Hepatocyte (in vitro differentiated cells): Measurements from ENCODE around the gene DNAH6. TPM values are rescaled to one million over a fixed set of nuclear protein-coding genes. Genes with fewer than 3 reads are reported as not detected.

Experiments used
- DNase-seq: peaks from one replicate; pipeline ENCODE4 v3.0.0-alpha.2; 2016; ENCODE audit warnings: low spot score
- H2AFZ ChIP-seq: fragments of 200-600 bp; sonication (generic); 2 replicates; pipeline ENCODE4 v1.6.0; 2016; ENCODE audit warnings: antibody characterized with exemption, mild to moderate bottlenecking
- H3K27ac ChIP-seq: fragments of 200-600 bp; sonication (generic); 2 replicates; pipeline ENCODE4 v1.5.1; 2016; ENCODE audit warnings: mild to moderate bottlenecking
- H3K27me3 ChIP-seq: fragments of 200-600 bp; sonication (generic); 2 replicates; pipeline ENCODE4 v1.6.1; 2016
- H3K36me3 ChIP-seq: fragments of 200-600 bp; sonication (generic); replicated peaks from 2 replicates; pipeline ENCODE4 v1.5.1; 2016; ENCODE audit warnings: low read depth; ENCODE audit not compliant: insufficient read depth
- H3K4me1 ChIP-seq: fragments of 200-600 bp; sonication (generic); 2 replicates; pipeline ENCODE4 v1.5.1; 2016; ENCODE audit warnings: mild to moderate bottlenecking, moderate library complexity; ENCODE audit not compliant: insufficient read depth
- H3K4me2 ChIP-seq: fragments of 200-600 bp; sonication (generic); 2 replicates; pipeline ENCODE4 v1.6.0; 2016
- H3K4me3 ChIP-seq: fragments of 200-600 bp; sonication (generic); 2 replicates; pipeline ENCODE4 v1.5.1; 2016; ENCODE audit warnings: mild to moderate bottlenecking
- H3K79me2 ChIP-seq: fragments of 200-600 bp; sonication (generic); 2 replicates; pipeline ENCODE4 v1.6.0; 2017; ENCODE audit warnings: mild to moderate bottlenecking
- H3K9me2 ChIP-seq: fragments of 200-600 bp; sonication (generic); replicated peaks from 2 replicates; pipeline ENCODE4 v1.6.0; 2017; ENCODE audit warnings: mild to moderate bottlenecking; ENCODE audit not compliant: insufficient read depth
- H3K9me3 ChIP-seq: fragments of 200-600 bp; sonication (generic); 2 replicates; pipeline ENCODE4 v1.5.1; 2016; ENCODE audit warnings: low read depth, mild to moderate bottlenecking
- H4K20me1 ChIP-seq: fragments of 200-600 bp; sonication (generic); 2 replicates; pipeline ENCODE4 v1.6.0; 2016; ENCODE audit warnings: mild to moderate bottlenecking; ENCODE audit not compliant: insufficient read depth, poor library complexity, severe bottlenecking
- EZH2 ChIP-seq: fragments of 200-600 bp; sonication (generic); IDR thresholded peaks from 2 replicates; pipeline ENCODE4 v1.6.1; 2016; ENCODE audit warnings: antibody characterized with exemption, mild to moderate bottlenecking, borderline replicate concordance
- EZH2phosphoT487 ChIP-seq: fragments of 200-600 bp; sonication (generic); IDR thresholded peaks from one replicate; pipeline ENCODE4 v1.6.1; 2018; ENCODE audit warnings: antibody characterized with exemption, mild to moderate bottlenecking, low read depth, moderate library complexity; ENCODE audit not compliant: unreplicated experiment, severe bottlenecking
- WGBS: methylation state at CpG from one replicate; pipeline ENCODE4 v1.1.6; 2016; ENCODE audit warnings: low lambda C conversion rate; ENCODE audit errors: missing lambda C conversion rate; 5-methylcytosine and 5-hydroxymethylcytosine counted together
- polyA plus RNA-seq: library from polyadenylated mRNA; unstranded; fragments of >200 nt; fragmentation: Nextera tagmentation; extraction: Ambion mirVana; gene quantifications from 2 replicates; pipeline ENCODE4 v1.2.1, GENCODE V29; 2016
- total RNA-seq: library from RNA; depleted of rRNA; stranded (reverse); fragments of >200 nt; gene quantifications from 2 replicates; pipeline ENCODE4 v1.2.3, GENCODE V29; 2014
- TF ChIP-seq, protein P1 (sequence below): fragments of 200-600 bp; sonication (generic); IDR thresholded peaks from 2 replicates; pipeline ENCODE4 v1.5.1; 2016; ENCODE audit warnings: antibody characterized with exemption, mild to moderate bottlenecking; ENCODE audit not compliant: poor library complexity

DNAH6 gene
- total and polyA plus RNA-seq, 2 experiments from 2014 or later: 1.0 to 1.2 TPM

DNA sequence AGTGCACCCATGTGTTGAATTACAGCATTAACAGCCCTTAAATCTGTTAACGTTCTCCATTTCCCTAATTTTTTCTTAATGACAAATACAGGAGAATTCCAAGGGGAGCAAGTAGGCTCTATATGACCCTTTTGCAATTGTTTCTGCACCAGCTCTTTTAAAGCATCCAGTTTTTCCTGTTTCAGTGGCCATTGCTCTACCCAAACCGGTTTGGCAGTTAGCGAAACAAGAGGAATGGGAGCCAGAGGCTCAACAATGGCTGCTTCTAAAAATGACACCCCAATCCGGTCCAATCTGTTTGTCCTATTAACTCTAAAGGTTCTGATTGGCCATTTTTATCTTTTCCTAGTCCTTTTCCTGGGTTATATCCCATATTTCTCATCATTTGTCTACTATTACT is 42.1 kb upstream of the DNAH6 start:
- H3K9me2 ChIP-seq: no peaks in the 10 kb centered on the region
- no peaks in the 10 kb centered on the region for H4K20me1 ChIP-seq
- TF ChIP-seq, protein P1, sequence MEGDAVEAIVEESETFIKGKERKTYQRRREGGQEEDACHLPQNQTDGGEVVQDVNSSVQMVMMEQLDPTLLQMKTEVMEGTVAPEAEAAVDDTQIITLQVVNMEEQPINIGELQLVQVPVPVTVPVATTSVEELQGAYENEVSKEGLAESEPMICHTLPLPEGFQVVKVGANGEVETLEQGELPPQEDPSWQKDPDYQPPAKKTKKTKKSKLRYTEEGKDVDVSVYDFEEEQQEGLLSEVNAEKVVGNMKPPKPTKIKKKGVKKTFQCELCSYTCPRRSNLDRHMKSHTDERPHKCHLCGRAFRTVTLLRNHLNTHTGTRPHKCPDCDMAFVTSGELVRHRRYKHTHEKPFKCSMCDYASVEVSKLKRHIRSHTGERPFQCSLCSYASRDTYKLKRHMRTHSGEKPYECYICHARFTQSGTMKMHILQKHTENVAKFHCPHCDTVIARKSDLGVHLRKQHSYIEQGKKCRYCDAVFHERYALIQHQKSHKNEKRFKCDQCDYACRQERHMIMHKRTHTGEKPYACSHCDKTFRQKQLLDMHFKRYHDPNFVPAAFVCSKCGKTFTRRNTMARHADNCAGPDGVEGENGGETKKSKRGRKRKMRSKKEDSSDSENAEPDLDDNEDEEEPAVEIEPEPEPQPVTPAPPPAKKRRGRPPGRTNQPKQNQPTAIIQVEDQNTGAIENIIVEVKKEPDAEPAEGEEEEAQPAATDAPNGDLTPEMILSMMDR: no peak
- TF ChIP-seq EZH2: no peak
- H3K4me1 ChIP-seq: no peaks in the 10 kb centered on the region
- no peaks in the 10 kb centered on the region for H3K79me2 ChIP-seq
- no peak overlapping the region for H3K4me2 ChIP-seq
- H3K4me3 ChIP-seq: no peak overlapping the region
- H3K9me3 ChIP-seq: peaks cover 7% of the 10 kb centered on the region
- H3K36me3 ChIP-seq: no peaks in the 10 kb centered on the region
- no peak overlapping the region for H2AFZ ChIP-seq
- no peak for DNase-seq
- no peaks in the 10 kb centered on the region for H3K27me3 ChIP-seq
- 76% methylated on average over 4 of the region's 4 CpGs for WGBS
- H3K27ac ChIP-seq: no peak overlapping the region

DNA sequence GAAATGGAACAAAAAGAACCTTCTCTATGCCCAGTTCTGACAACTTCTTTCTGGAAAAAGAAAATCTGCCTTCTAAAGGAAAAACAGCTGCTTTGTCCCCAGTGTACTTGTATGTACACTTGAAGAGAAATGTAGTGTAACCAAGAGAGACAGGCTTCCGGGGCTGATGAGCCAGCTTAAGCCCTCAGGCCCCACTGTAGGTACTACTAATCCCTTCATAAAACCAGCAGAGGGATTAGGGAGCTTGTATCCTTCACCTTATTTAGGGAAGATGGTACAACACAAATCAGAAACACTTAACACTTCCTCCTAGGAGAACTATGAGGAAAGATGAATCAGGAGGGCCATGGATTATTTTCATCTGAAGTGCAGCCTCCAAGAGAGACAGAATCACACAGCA is 38.4 kb upstream of the DNAH6 start:
- H3K9me2 ChIP-seq: no peaks in the 10 kb centered on the region
- 50% methylated on average over 1 of the region's 1 CpG for WGBS

DNA sequence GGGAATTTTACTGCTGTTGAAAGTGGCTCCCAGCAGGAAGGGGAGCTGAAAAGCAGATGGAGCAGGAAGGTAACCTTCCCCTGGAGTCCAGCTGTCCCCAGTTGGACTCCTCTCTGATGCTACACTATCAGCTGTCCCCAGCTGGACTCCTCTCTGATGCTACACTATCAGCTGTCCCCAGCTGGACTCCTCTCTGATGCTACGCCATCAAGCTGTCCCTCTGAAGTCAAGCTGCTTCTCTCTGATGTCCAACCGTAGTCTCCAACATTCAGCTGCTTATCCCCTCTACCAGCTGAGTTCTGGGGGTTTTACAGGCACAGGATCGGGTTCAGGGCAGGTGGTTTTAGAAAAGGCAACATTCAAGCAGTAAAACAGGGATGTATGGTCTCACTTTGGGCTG is 37.4 kb upstream of the DNAH6 start:
- H3K36me3 ChIP-seq: no peaks in the 10 kb centered on the region
- DNase-seq: no peak
- no peaks in the 10 kb centered on the region for H3K9me2 ChIP-seq
- H3K79me2 ChIP-seq: no peaks in the 10 kb centered on the region
- 96% methylated on average over 3 of the region's 3 CpGs for WGBS
- no peak overlapping the region for H3K4me3 ChIP-seq
- no peak overlapping the region for H2AFZ ChIP-seq
- no peak overlapping the region for H3K4me2 ChIP-seq
- no peaks in the 10 kb centered on the region for H3K27me3 ChIP-seq
- H3K4me1 ChIP-seq: no peaks in the 10 kb centered on the region
- no peak for TF ChIP-seq EZH2
- TF ChIP-seq, protein P1: no peak
- TF ChIP-seq EZH2phosphoT487: no peak
- peaks cover 7% of the 10 kb centered on the region for H3K9me3 ChIP-seq
- H3K27ac ChIP-seq: peak overlapping the region; percentile 55
- no peaks in the 10 kb centered on the region for H4K20me1 ChIP-seq

More for the DNA sequence above, 38.4 kb upstream of the DNAH6 start:
- Histone ChIP-seq H3K27ac (peak overlapping the region; percentile 87), H3K27me3 (no peaks in the 10 kb centered on the region), H3K9me3 (peaks cover 7% of the 10 kb centered on the region), H2AFZ (no peak overlapping the region), H3K4me1 (no peaks in the 10 kb centered on the region), H3K36me3 (no peaks in the 10 kb centered on the region), H3K79me2 (no peaks in the 10 kb centered on the region), H3K4me3 (no peak overlapping the region), H3K4me2 (no peak overlapping the region), H4K20me1 (no peaks in the 10 kb centered on the region)
- TF ChIP-seq EZH2phosphoT487 (no peak), EZH2 (no peak)
- TF ChIP-seq, protein P1: no peak
- DNase-seq: peak; percentile 32

DNA sequence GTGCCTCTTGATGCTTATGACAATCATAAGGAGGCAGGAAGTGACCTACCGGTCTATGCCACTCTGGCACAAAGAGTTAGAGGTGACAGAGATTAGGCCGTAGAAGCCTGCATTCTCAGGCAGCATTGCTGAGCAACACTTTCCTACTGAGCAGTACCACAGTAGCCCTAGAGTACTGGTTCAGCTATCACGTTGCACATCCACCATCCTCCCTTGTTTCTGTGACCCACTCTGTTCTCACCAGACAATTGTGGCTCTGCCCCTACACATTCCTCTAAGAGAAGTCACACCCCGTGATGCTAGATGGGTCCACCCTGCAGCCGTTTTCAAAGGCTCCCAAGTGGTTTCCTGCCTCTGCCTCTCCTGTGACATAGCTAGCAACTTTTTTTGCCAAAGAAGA is 34.6 kb upstream of the DNAH6 start:
- no peak overlapping the region for H2AFZ ChIP-seq
- H3K9me3 ChIP-seq: peaks cover 7% of the 10 kb centered on the region
- no peaks in the 10 kb centered on the region for H3K9me2 ChIP-seq
- H3K4me3 ChIP-seq: no peak overlapping the region
- WGBS: 79% methylated on average over 5 of the region's 5 CpGs
- no peaks in the 10 kb centered on the region for H3K27me3 ChIP-seq
- H3K79me2 ChIP-seq: no peaks in the 10 kb centered on the region
- no peaks in the 10 kb centered on the region for H4K20me1 ChIP-seq
- no peak overlapping the region for H3K4me2 ChIP-seq
- DNase-seq: no peak
- H3K27ac ChIP-seq: peak overlapping the region; percentile 16
- no peak for TF ChIP-seq EZH2phosphoT487
- no peak for TF ChIP-seq EZH2
- TF ChIP-seq, protein P1: no peak
- peaks cover 8% of the 10 kb centered on the region for H3K4me1 ChIP-seq
- no peaks in the 10 kb centered on the region for H3K36me3 ChIP-seq
